GM12865 (cell line): ENCODE measurements around the gene ERCC6L2.

ENCODE experiments used
- DNase-seq: peaks from one replicate; pipeline ENCODE4 v3.0.0; 2010; ENCODE audit warnings: low read depth
- H3K4me3 ChIP-seq: 2 replicates; pipeline ENCODE4 v1.5.1; 2011; ENCODE audit warnings: mild to moderate bottlenecking, low read depth, low read length, control low read depth
- TF ChIP-seq, protein P1 (sequence below): IDR thresholded peaks from 2 replicates; pipeline ENCODE4 v1.5.1; 2011; ENCODE audit warnings: low read length, control low read depth, low read depth, inconsistent platforms; ENCODE audit not compliant: insufficient read depth; ENCODE audit errors: missing control alignments

Gene ERCC6L2, protein sequence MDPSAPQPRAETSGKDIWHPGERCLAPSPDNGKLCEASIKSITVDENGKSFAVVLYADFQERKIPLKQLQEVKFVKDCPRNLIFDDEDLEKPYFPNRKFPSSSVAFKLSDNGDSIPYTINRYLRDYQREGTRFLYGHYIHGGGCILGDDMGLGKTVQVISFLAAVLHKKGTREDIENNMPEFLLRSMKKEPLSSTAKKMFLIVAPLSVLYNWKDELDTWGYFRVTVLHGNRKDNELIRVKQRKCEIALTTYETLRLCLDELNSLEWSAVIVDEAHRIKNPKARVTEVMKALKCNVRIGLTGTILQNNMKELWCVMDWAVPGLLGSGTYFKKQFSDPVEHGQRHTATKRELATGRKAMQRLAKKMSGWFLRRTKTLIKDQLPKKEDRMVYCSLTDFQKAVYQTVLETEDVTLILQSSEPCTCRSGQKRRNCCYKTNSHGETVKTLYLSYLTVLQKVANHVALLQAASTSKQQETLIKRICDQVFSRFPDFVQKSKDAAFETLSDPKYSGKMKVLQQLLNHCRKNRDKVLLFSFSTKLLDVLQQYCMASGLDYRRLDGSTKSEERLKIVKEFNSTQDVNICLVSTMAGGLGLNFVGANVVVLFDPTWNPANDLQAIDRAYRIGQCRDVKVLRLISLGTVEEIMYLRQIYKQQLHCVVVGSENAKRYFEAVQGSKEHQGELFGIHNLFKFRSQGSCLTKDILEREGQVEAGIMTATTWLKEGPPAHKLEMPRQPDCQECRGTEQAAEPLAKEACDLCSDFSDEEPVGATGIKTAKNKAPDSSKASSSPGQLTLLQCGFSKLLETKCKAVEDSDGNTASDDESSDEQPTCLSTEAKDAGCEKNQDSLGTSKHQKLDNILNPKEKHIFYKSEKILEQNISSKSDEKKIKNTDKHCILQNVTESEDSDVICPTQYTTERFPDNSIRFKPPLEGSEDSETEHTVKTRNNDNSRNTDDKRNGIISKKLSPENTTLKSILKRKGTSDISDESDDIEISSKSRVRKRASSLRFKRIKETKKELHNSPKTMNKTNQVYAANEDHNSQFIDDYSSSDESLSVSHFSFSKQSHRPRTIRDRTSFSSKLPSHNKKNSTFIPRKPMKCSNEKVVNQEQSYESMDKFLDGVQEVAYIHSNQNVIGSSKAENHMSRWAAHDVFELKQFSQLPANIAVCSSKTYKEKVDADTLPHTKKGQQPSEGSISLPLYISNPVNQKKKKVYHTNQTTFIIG (N-terminal part only)

DNA sequence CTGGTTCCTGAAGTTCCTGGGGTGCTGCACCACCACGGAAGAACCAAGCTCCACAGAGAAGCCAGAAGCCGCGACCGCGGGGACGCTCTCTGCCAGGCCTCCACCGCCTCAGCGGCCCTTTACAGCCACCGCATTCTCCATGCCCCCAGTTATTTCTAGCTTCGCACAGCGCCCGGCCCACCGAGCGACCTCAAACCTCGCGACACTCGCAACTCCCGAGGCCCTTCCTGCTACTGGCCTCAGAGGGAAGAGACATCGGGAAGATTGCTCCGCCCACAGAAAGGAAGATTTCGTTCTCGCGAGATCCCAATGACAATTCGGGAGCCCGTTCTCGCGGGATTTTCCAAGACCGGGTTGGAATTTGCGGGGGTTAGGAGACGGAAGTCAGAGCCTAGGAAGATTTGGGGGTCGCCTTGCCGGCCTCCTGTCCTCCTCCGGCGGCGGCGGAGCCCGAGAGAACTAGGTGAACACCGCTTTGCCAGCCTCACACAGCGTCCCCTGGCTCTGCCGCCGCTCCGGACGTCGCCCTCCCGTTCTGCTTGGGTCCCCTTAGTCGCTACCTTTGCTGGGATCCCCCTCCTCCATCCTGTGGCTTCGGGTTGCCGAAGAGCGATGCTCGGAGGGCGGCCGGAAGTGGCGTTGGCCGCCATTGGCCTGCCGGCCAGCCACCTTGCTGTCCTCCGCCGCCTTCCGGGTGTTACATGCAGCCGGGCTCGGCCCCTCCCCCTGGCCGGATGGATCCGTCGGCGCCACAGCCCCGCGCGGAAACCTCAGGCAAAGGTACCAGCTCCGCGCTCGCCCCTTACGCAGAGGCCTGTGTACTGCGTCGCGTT lies at the start of gene ERCC6L2:
Gene ERCC6L2 (plus strand): TSS at position 387 of the 833 bp plus-strand sequence. CDS start 348 bp downstream, at position 735.
- TF ChIP-seq, protein P1, sequence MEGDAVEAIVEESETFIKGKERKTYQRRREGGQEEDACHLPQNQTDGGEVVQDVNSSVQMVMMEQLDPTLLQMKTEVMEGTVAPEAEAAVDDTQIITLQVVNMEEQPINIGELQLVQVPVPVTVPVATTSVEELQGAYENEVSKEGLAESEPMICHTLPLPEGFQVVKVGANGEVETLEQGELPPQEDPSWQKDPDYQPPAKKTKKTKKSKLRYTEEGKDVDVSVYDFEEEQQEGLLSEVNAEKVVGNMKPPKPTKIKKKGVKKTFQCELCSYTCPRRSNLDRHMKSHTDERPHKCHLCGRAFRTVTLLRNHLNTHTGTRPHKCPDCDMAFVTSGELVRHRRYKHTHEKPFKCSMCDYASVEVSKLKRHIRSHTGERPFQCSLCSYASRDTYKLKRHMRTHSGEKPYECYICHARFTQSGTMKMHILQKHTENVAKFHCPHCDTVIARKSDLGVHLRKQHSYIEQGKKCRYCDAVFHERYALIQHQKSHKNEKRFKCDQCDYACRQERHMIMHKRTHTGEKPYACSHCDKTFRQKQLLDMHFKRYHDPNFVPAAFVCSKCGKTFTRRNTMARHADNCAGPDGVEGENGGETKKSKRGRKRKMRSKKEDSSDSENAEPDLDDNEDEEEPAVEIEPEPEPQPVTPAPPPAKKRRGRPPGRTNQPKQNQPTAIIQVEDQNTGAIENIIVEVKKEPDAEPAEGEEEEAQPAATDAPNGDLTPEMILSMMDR = no peak
- no peak within 1 kb of the TSS for H3K4me3 ChIP-seq

DNA sequence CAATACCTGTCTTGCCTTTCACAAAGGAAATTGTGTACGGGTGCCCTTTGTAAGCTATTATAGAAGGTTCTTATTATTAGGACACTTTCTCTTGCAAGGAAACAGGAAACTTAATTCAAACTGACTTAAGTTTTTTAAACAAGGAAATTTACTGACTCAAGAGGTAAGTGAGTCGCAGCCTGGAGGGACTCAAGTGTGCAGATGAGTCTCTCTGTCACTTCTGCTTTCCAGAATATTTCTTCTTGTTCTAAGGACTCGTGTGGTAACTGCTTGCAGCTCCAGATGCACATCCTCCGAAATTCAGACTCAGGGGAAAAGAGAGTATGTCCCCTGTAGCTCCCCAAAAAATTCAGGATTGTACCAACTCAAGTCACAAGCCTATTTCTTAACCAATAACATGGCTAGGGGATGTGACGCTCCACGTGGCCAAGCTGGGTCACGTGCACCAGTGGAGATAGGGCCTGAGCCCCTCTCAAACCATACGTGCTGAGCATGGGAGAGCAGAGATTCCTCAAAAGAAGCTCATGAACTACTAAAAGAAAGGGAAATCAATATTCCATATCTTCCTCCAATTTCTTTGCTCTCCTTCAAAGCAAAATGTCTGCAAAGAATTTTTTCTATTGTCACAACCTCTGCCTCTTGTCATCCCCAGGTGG lies 49.2 kb upstream of the ERCC6L2 start:
- peak; percentile 29 for DNase-seq
- TF ChIP-seq, protein P1 = no peak
- H3K4me3 ChIP-seq = no peak overlapping the region

More for the DNA sequence above, at the start of gene ERCC6L2:
- peak; percentile 97 for DNase-seq

DNA sequence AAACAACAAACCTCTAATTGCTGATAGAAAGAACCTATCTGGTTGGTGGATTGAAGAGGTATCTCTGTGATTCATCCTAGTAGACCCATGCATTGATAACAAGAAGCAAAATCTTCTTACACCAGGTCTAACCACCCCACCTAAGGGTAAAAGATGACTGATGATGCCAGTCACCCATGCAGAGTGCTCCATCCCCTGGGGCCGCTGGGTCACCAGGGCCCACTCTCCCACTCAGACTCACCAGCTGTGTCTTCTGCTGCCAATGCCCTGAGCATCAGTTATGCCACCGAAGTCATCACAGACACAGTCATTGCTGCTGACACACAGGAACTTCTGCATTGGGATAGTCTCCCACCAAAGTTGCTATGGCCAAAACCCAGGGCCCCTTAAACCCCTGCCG lies 44.7 kb upstream of the ERCC6L2 start:
- H3K4me3 ChIP-seq = no peak overlapping the region
- TF ChIP-seq, protein P1 = no peak

DNA sequence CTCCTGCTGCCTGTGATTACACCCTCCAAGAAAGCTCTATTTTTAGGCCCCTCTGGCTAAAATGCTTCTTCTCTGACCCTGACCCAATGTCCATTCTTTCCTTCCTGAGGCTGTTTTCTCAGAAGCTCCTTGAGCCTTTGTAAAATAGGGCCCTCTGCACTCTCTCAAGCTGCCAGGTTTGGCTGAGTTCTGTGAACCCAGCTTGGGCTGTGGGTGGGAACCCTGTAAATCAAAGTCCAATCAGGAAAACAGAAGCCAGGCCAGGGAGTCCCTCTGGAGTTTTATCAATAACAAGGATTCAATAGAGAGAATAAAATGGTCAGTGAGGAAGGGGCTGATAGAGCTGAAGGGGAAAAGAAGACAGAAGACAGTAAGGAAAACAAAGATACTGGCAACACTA lies 43.7 kb upstream of the ERCC6L2 start:
- H3K4me3 ChIP-seq = no peak overlapping the region
- DNase-seq = no peak
- TF ChIP-seq, protein P1 = no peak

More for the DNA sequence above, 44.7 kb upstream of the ERCC6L2 start:
- no peak for DNase-seq

DNA sequence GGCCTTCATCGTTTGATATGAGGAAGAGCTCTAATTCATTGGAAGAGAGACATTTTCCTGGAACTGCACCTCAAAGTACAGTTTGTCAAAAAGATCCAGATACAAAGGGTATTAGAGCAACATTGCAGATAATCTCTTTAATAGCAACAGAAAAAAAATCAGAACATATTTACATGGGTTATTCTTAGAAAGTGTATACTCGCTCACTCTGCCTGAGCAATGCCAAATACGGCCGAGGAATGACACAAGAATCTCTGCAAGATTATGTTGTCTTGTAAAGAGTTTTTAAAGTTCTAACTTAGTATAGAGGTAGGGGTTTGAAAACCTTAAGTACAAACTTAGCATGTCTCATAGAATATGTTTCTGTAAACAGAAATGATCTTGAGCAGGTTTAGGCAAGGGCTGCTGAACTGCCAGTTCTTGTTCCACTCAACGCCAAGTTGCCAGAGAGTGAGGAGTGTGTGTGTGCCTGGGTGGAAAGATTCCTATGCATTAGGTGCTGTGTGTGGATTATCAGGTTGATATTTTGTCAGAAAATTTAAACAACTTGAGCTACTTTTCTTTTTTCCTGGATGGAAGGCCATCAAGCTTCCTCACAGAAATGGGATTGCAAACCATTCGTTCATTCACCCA lies 41.8 kb upstream of the ERCC6L2 start:
- H3K4me3 ChIP-seq = no peak overlapping the region
- TF ChIP-seq, protein P1 = no peak
- no peak for DNase-seq
